ENCODE measurements around the gene SEZ6.

DNA sequence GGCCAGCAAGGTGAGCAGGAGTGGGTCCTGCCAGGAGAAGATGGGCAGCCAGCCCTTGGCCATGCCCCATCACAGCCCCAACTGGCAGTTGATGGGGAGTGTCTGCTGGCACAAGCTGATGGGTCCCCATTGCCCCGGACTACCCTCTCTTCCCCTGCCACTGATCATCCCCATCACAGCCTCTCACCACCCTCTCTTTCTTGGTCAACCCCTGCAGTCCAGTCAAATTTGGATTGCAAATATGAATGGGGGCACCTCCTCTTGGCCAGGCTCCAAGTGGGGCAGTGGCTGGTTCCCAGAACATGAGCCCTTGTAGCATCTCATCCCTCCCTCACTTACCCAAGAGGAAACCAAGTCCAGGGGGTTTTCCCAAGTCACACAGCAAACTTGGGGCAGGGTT, 17.4 kb downstream of the SEZ6 start:
- no peak for TF ChIP-seq CTCF (IDR thresholded peaks at IDR 0.05)
- TF ChIP-seq POLR2AphosphoS5 (IDR thresholded peaks at IDR 0.05): no peak
- TF ChIP-seq EP300 (IDR thresholded peaks at IDR 0.05): no peak
- no peak for TF ChIP-seq POLR2A (IDR thresholded peaks at IDR 0.05)

Data from stomach (tissue), 4 donors.